GM12878 (cell line): Measurements from ENCODE around the gene INF2. TPM values are rescaled to one million over a fixed set of nuclear protein-coding genes. Genes with fewer than 3 reads are reported as not detected.

Experiments
- RAD21 ChIP-seq: IDR thresholded peaks from 2 replicates; pipeline ENCODE4 v1.6.1; 2011; ENCODE audit warnings: mild to moderate bottlenecking, low read depth, low read length, moderate library complexity; ENCODE audit not compliant: insufficient read depth
- ZNF622 ChIP-seq: fragments of 450-650 bp; IDR thresholded peaks from 2 replicates; pipeline ENCODE4 v1.6.1; 2017; ENCODE audit warnings: mild to moderate bottlenecking, inconsistent platforms
- polyA plus RNA-seq, 11 experiments: library from polyadenylated mRNA; depleted of rRNA in 4 of 11; unstranded in 6 of 11; stranded (reverse) in 5 of 11; fragments of >200 nt; fragmentation: Nextera tagmentation in 4 of 11; fragmentation: Illumina TruSeq in 1 of 11; extraction: Ambion mirVana in 4 of 11; extraction: Trizol in 1 of 11; gene quantifications; 1 replicate in 1 of 11; 2 replicates in 10 of 11; pipeline versions ENCODE4 v1.2.1 to v1.2.3, GENCODE V29; 2011 to 2016; ENCODE audit warnings: inconsistent platforms in 2 of 11, missing spikeins in 2 of 11, low read depth in 1 of 11
- total RNA-seq, 4 experiments: library from RNA; depleted of rRNA in 3 of 4; stranded (reverse); fragments of >200 nt in 3 of 4; fragmentation: Illumina TruSeq in 1 of 4; extraction: Trizol in 1 of 4; gene quantifications; 2 replicates each; pipeline versions ENCODE4 v1.2.1 to v1.2.3, GENCODE V29; 2013 to 2021
- TF ChIP-seq, protein P1 (sequence below): fragments of 450-650 bp; IDR thresholded peaks from 2 replicates; pipeline ENCODE4 v1.6.1; 2018; ENCODE audit warnings: borderline replicate concordance, mild to moderate bottlenecking; ENCODE audit not compliant: partially characterized antibody
- TF ChIP-seq, protein P2 (sequence below): fragments of 150-350 bp; IDR thresholded peaks from 2 replicates; pipeline ENCODE4 v1.6.1; 2016; ENCODE audit warnings: low read depth, low read length

Gene INF2
- total and polyA plus RNA-seq, 10 of the 15 experiments (the other 5 are each of a cell fraction or from before 2014, with no cell fraction given) = 0.72 to 43.2 (median 8.3) TPM

DNA sequence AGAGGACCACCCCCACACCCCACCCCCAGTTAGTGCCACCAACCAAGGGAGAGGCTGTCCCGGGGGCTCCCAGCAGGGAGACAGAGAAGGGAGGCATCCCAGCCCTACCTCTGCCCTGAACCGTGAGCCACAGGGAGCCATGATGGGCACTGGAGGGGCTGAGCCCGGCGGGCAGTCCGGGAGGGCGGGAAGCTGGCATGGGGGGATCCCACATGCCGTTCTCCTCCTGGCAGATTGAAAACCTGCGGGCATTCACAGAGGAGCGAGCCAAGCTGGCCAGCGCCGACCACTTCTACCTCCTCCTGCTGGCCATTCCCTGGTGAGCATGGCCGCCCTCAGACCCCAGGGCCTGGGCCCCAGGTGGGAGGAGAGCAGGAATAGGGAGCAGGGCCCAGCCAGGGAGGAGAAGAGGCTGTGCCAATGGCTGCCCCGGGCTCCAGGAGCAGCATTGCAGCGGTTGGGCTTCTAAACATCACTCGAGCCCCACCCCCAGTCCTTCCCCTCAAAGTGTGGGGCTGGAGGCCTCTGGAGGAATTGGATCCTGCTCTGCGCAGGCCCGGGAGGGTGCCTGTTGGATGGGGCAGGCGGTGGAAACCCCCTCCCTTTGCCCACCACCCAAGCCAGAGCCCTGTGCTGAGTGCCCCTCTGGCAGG lies 20.1 kb downstream of the INF2 start (continued):
- TF ChIP-seq, protein P1, sequence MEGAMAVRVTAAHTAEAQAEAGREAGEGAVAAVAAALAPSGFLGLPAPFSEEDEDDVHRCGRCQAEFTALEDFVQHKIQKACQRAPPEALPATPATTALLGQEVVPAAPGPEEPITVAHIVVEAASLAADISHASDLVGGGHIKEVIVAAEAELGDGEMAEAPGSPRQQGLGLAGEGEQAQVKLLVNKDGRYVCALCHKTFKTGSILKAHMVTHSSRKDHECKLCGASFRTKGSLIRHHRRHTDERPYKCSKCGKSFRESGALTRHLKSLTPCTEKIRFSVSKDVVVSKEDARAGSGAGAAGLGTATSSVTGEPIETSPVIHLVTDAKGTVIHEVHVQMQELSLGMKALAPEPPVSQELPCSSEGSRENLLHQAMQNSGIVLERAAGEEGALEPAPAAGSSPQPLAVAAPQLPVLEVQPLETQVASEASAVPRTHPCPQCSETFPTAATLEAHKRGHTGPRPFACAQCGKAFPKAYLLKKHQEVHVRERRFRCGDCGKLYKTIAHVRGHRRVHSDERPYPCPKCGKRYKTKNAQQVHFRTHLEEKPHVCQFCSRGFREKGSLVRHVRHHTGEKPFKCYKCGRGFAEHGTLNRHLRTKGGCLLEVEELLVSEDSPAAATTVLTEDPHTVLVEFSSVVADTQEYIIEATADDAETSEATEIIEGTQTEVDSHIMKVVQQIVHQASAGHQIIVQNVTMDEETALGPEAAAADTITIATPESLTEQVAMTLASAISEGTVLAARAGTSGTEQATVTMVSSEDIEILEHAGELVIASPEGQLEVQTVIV = no peak
- TF ChIP-seq RAD21 = no peak
- no peak for TF ChIP-seq ZNF622
- TF ChIP-seq, protein P2, sequence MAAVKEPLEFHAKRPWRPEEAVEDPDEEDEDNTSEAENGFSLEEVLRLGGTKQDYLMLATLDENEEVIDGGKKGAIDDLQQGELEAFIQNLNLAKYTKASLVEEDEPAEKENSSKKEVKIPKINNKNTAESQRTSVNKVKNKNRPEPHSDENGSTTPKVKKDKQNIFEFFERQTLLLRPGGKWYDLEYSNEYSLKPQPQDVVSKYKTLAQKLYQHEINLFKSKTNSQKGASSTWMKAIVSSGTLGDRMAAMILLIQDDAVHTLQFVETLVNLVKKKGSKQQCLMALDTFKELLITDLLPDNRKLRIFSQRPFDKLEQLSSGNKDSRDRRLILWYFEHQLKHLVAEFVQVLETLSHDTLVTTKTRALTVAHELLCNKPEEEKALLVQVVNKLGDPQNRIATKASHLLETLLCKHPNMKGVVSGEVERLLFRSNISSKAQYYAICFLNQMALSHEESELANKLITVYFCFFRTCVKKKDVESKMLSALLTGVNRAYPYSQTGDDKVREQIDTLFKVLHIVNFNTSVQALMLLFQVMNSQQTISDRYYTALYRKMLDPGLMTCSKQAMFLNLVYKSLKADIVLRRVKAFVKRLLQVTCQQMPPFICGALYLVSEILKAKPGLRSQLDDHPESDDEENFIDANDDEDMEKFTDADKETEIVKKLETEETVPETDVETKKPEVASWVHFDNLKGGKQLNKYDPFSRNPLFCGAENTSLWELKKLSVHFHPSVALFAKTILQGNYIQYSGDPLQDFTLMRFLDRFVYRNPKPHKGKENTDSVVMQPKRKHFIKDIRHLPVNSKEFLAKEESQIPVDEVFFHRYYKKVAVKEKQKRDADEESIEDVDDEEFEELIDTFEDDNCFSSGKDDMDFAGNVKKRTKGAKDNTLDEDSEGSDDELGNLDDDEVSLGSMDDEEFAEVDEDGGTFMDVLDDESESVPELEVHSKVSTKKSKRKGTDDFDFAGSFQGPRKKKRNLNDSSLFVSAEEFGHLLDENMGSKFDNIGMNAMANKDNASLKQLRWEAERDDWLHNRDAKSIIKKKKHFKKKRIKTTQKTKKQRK = no peak
